ENCODE measurements around the gene SLAMF7. TPM values are rescaled to one million over a fixed set of nuclear protein-coding genes. Genes with fewer than 3 reads are reported as not detected.
A peak's percentile ranks its signal among the peaks of the same experiment; 100 is the strongest.
"Not testable (repeated sequence)": the region's sequence is repeated elsewhere in the genome, so short reads cannot be mapped to it uniquely, and the experiment has no call there.

SLAMF7 gene
- total and polyA plus RNA-seq, 11 donors: 0.21 to 28.0 (median 0.34) TPM; not detected in 4

- H3K4me3 ChIP-seq: no peak overlapping the region
- ATAC-seq: peak in 1 of 4 donors; percentile 13
- intact Hi-C loops (cut with DNase I): loop anchor here in 8 of 10 donors (2.0 to 10.0 kb wide), 9 partner anchors 105 to 369 kb away; partner anchors contain the start of genes ITLN2 (in 5 of the 8) and KLHDC9 (in 1 of the 8)
- H3K27me3 ChIP-seq: peaks cover 0 to 6% (median 0%) of the 10 kb centered on the region in 9 donors
- WGBS, 4 donors: 56 to 71% (median 63%) methylated on average over 3 of the region's 3 CpGs
- no peaks in the 10 kb centered on the region for H3K9me3 ChIP-seq
- H3K4me1 ChIP-seq: peaks cover 0 to 31% (median 0%) of the 10 kb centered on the region in 12 donors
- TF ChIP-seq CTCF (IDR thresholded peaks at IDR 0.05) (no peak), POLR2A (IDR thresholded peaks at IDR 0.05) (no peak)
- no peaks in the 10 kb centered on the region for H3K36me3 ChIP-seq
- DNase-seq: no peak
- peak overlapping the region in 1 of 12 donors; percentile 43 for H3K27ac ChIP-seq
Observed at GRCh38 chr1:160726114-160726497, 12.9 kb upstream of the SLAMF7 start.

- DNase-seq (peak in 4 of 5 donors; percentile 34 to 56 (median 47)), ATAC-seq (peak; percentile 67 to 81 (median 72))
- Histone ChIP-seq H3K36me3 (no peaks in the 10 kb centered on the region), H3K27ac (peak overlapping the region in 1 of 12 donors; percentile 43), H3K9me3 (no peaks in the 10 kb centered on the region), H3K4me3 (no peak overlapping the region), H3K4me1 (peaks cover 0 to 30% (median 0%) of the 10 kb centered on the region in 12 donors), H3K27me3 (peaks cover 0 to 6% (median 0%) of the 10 kb centered on the region in 9 donors)
- WGBS, 4 donors: 18 to 26% (median 22%) methylated on average over 8 of the region's 8 CpGs
- intact Hi-C loops (cut with DNase I): loop anchor here in 8 of 10 donors (2.0 to 10.0 kb wide), 9 partner anchors 104 to 368 kb away; partner anchors contain the start of genes ITLN2 (in 5 of the 8) and KLHDC9 (in 1 of the 8)
- no peak for TF ChIP-seq POLR2A (IDR thresholded peaks at IDR 0.05)
- peak; percentile 56 to 84 (median 69) for TF ChIP-seq CTCF (IDR thresholded peaks at IDR 0.05)
Observed at GRCh38 chr1:160726498-160727315, 12.3 kb upstream of the SLAMF7 start.

GRCh38 chr1:160727316-160727640 lies 11.8 kb upstream of the SLAMF7 start:
- Histone ChIP-seq H3K9me3 (no peaks in the 10 kb centered on the region), H3K4me3 (no peak overlapping the region), H3K27ac (no peak overlapping the region), H3K36me3 (no peaks in the 10 kb centered on the region), H3K27me3 (peaks cover 0 to 6% (median 0%) of the 10 kb centered on the region in 9 donors), H3K4me1 (peaks cover 0 to 34% (median 0%) of the 10 kb centered on the region in 12 donors)
- ATAC-seq: no peak
- TF ChIP-seq POLR2A (IDR thresholded peaks at IDR 0.05): no peak
- no peak for TF ChIP-seq CTCF (IDR thresholded peaks at IDR 0.05)
- DNase-seq: no peak
- intact Hi-C loops (cut with DNase I): loop anchor here in 8 of 10 donors (2.0 to 10.0 kb wide), 9 partner anchors 104 to 368 kb away; partner anchors contain the start of genes ITLN2 (in 5 of the 8) and KLHDC9 (in 1 of the 8)

GRCh38 chr1:160731564-160731963 lies 7.5 kb upstream of the SLAMF7 start:
- H3K4me3 ChIP-seq; ATAC-seq; H3K27ac ChIP-seq; H3K36me3 ChIP-seq; H3K27me3 ChIP-seq; intact Hi-C loops (cut with DNase I); DNase-seq; H3K9me3 ChIP-seq: not testable (repeated sequence)
- H3K4me1 ChIP-seq: peaks cover 0 to 28% (median 0%) of the 10 kb centered on the region in 12 donors
- 59 to 85% (median 73%) methylated on average over 2 of the region's 2 CpGs for WGBS, 4 donors

All from heart left ventricle (tissue), 16 donors.